AG09309 (cell line): ENCODE results near the gene MMP21.

Experiments
- DNase-seq: peaks from one replicate; pipeline ENCODE4 v3.0.0-alpha.2; 2010; ENCODE audit warnings: low read depth
- H3K4me3 ChIP-seq: 2 replicates; pipeline ENCODE4 v1.5.1; 2011; ENCODE audit warnings: mild to moderate bottlenecking, low read depth, low read length, moderate library complexity; ENCODE audit not compliant: control insufficient read depth
- CTCF ChIP-seq: IDR thresholded peaks from 2 replicates; pipeline ENCODE4 v1.5.1; 2011; ENCODE audit warnings: mild to moderate bottlenecking, low read depth, low read length, inconsistent platforms; ENCODE audit not compliant: insufficient read depth, control insufficient read depth; ENCODE audit errors: missing control alignments

The MMP21 gene

GRCh38 chr10:125775491-125776106 is at the start of gene MMP21:
Gene MMP21 (minus strand): TSS chr10:125775821. CDS start chr10:125775821, 0 bp downstream.
- H3K4me3 ChIP-seq, result no peak within 1 kb of the TSS
- no peak for DNase-seq
- no peak for TF ChIP-seq CTCF

- no peak for TF ChIP-seq CTCF
- DNase-seq, result no peak
- H3K4me3 ChIP-seq, result no peak overlapping the region; the same call in 1 of the 2 replicates
Measured at GRCh38 chr10:125824736-125825135, 49.1 kb upstream of the MMP21 start.

GRCh38 chr10:125823663-125824251 is 48.1 kb upstream of the MMP21 start:
- H3K4me3 ChIP-seq, result peak overlapping the region; percentile 86
- DNase-seq, result no peak
- TF ChIP-seq CTCF, result no peak

- no peak for TF ChIP-seq CTCF
- peak; percentile 64 for DNase-seq
- peak within 1 kb of the TSS; percentile 86 for H3K4me3 ChIP-seq
Measured at GRCh38 chr10:125822878-125823662, 47.4 kb upstream of the MMP21 start, which contains the start of the genes BCCIP and UROS. Gene BCCIP (plus strand): TSS chr10:125823546. CDS start chr10:125823558, 12 bp downstream. Gene UROS (minus strand): TSS chr10:125823258. CDS start chr10:125816499, 6,759 bp downstream.

GRCh38 chr10:125820701-125821100 is 45.1 kb upstream of the MMP21 start:
- H3K4me3 ChIP-seq, result no peak overlapping the region
- no peak for DNase-seq
- no peak for TF ChIP-seq CTCF

GRCh38 chr10:125817337-125817946 is 41.8 kb upstream of the MMP21 start:
- TF ChIP-seq CTCF, result no peak
- DNase-seq, result no peak
- no peak overlapping the region for H3K4me3 ChIP-seq
